Measurements from ENCODE around the gene SNX4.

SNX4 gene

DNA sequence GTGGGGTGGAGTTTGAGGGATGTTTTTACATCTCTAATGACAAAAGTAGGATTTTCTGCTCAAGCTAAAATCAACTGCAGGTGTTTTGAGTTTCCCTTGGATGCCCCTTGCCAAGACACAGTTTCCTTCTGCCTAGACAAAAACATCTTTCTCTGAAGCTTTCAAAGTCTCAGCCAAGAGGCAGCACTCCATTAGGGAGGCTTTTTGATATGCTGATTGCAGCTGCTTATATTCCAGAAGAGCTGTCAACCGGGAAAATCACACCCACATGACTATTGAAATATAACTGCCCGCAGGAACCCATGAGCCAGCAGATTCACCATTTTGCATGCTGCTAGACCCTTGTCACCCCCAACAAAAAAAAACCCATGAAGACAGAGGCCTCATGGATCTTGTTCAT is 117.4 kb downstream of the SNX4 start:
- no peak overlapping the region for H3K4me3 ChIP-seq (ENCODE audit: low read length)
- TF ChIP-seq ZNF274 (IDR thresholded peaks at IDR 0.05; ENCODE audit: low read depth, low read length) = no peak

DNA sequence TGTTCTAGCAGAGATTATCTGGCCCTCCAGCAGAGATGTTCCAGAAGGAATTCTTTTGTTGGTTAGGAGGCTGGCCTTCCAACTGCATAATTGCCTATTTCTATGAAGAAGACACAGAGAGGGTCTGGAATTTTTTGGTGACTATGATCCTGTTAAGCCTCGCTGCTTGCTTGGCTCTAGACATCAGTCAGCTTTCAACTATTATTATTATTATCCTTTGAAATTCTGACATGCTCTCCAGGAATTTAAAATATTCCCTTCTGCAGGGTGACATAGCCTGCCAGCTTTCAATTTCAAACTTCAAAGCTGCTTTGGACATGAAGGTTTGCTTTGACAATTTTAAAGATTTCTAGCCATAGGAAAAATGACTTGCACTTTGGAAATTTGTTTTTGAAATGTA is 118.6 kb downstream of the SNX4 start:
- no peak overlapping the region for H3K4me3 ChIP-seq (ENCODE audit: low read length)
- TF ChIP-seq ZNF274 (IDR thresholded peaks at IDR 0.05; ENCODE audit: low read depth, low read length) = no peak

DNA sequence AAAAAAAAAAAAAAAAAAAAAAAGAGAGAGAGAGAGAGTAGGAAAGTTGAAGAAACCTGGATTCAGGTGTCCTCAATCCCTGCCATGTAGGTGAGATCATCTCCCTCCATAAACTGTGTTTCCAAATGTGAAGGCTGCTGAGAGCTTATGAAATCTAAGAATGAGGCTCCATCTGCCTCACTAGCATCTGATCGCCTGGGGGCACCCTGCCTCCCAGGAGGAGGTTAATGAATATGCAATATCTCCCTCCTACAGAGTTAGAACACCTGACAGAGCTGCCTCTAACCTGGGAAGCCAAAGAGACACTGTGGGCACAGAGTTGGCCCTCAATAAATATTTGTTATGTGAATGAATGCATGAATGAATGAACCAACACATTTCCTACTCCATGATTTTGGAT is 121.0 kb downstream of the SNX4 start:
- no peak for TF ChIP-seq ZNF274 (IDR thresholded peaks at IDR 0.05; ENCODE audit: low read depth, low read length)
- H3K4me3 ChIP-seq (ENCODE audit: low read length) = no peak overlapping the region
